ENCODE results near the gene AFF3.
"Not testable (repeated sequence)": the region's sequence is repeated elsewhere in the genome, so short reads cannot be mapped to it uniquely, and the experiment has no call there.

The AFF3 gene

GRCh38 chr2:99695130-99695943 lies 447.1 kb downstream of the AFF3 start:
- DNase-seq (ENCODE audit: low read depth) = no peak

GRCh38 chr2:99694331-99694730 lies 448.1 kb downstream of the AFF3 start:
- no peak for DNase-seq (ENCODE audit: low read depth)

- no peak for DNase-seq (ENCODE audit: low read depth)
Observed at GRCh38 chr2:99692785-99693184, 449.6 kb downstream of the AFF3 start.

- DNase-seq (ENCODE audit: low read depth) = no peak
Observed at GRCh38 chr2:99691926-99692325, 450.5 kb downstream of the AFF3 start.

- DNase-seq (ENCODE audit: low read depth) = no peak
Observed at GRCh38 chr2:99689145-99689742, 453.1 kb downstream of the AFF3 start.

- no peak for DNase-seq (ENCODE audit: low read depth)
Observed at GRCh38 chr2:99688699-99689098, 453.7 kb downstream of the AFF3 start.

- no peak for DNase-seq (ENCODE audit: low read depth)
Observed at GRCh38 chr2:99682275-99683060, 459.9 kb downstream of the AFF3 start.

GRCh38 chr2:99680946-99681345 lies 461.4 kb downstream of the AFF3 start:
- no peak for DNase-seq (ENCODE audit: low read depth)

GRCh38 chr2:99679518-99679917 lies 462.9 kb downstream of the AFF3 start:
- DNase-seq (ENCODE audit: low read depth) = no peak

- DNase-seq (ENCODE audit: low read depth) = no peak
Observed at GRCh38 chr2:99678625-99679024, 463.8 kb downstream of the AFF3 start.

GRCh38 chr2:99677814-99678213 lies 464.6 kb downstream of the AFF3 start:
- no peak for DNase-seq (ENCODE audit: low read depth)

GRCh38 chr2:99675130-99675661 lies 467.2 kb downstream of the AFF3 start:
- DNase-seq (ENCODE audit: low read depth) = no peak

- no peak for DNase-seq (ENCODE audit: low read depth)
Observed at GRCh38 chr2:99674090-99674489, 468.3 kb downstream of the AFF3 start.

- no peak for DNase-seq (ENCODE audit: low read depth)
Observed at GRCh38 chr2:99672766-99673350, 469.5 kb downstream of the AFF3 start.

- DNase-seq (ENCODE audit: low read depth) = no peak
Observed at GRCh38 chr2:99670768-99671734, 471.3 kb downstream of the AFF3 start.

- no peak for DNase-seq (ENCODE audit: low read depth)
Observed at GRCh38 chr2:99666256-99666655, 476.1 kb downstream of the AFF3 start.

- DNase-seq (ENCODE audit: low read depth) = no peak
Observed at GRCh38 chr2:99663641-99664040, 478.7 kb downstream of the AFF3 start.

GRCh38 chr2:99662761-99663341 lies 479.5 kb downstream of the AFF3 start:
- no peak for DNase-seq (ENCODE audit: low read depth)

GRCh38 chr2:99661761-99662160 lies 480.6 kb downstream of the AFF3 start:
- DNase-seq (ENCODE audit: low read depth) = not testable (repeated sequence)

- DNase-seq (ENCODE audit: low read depth) = no peak
Observed at GRCh38 chr2:99660616-99661406, 481.6 kb downstream of the AFF3 start.

Measured in stimulated activated CD8-positive, alpha-beta memory T cell treated with anti-CD3 and anti-CD28 coated beads, Interleukin-12 subunit alpha, Interleukin-12 subunit beta, amount 100 ng/mL, for 4 hours (primary cell).